Stimulated activated CD4-positive, alpha-beta T cell treated with anti-CD3 and anti-CD28 coated beads, Interleukin-4, amount 100 ng/mL, for 4 hours (primary cell): Measurements from ENCODE around the gene HDAC4.

Experiments used
- DNase-seq, 2 experiments: peaks; one replicate each; pipeline ENCODE4 v3.0.0-alpha.2; 2020

HDAC4 gene

GRCh38 chr2:239193925-239194677, 206.7 kb downstream of the HDAC4 start:
- no peak for DNase-seq

- no peak for DNase-seq
Measured at GRCh38 chr2:239193401-239193811, 207.4 kb downstream of the HDAC4 start.

- no peak for DNase-seq
Measured at GRCh38 chr2:239192975-239193374, 207.8 kb downstream of the HDAC4 start.

GRCh38 chr2:239192456-239192855, 208.4 kb downstream of the HDAC4 start:
- no peak for DNase-seq

GRCh38 chr2:239190921-239191885, 209.6 kb downstream of the HDAC4 start:
- DNase-seq, result no peak

- no peak for DNase-seq
Measured at GRCh38 chr2:239190361-239190760, 210.5 kb downstream of the HDAC4 start.

- no peak for DNase-seq
Measured at GRCh38 chr2:239189711-239190131, 211.1 kb downstream of the HDAC4 start.

GRCh38 chr2:239188536-239188935, 212.3 kb downstream of the HDAC4 start:
- DNase-seq, result no peak

- no peak for DNase-seq
Measured at GRCh38 chr2:239187464-239188253, 213.2 kb downstream of the HDAC4 start.

- DNase-seq, result no peak
Measured at GRCh38 chr2:239186516-239187357, 214.1 kb downstream of the HDAC4 start.

GRCh38 chr2:239184968-239185903, 215.6 kb downstream of the HDAC4 start:
- DNase-seq, result no peak

- DNase-seq, result no peak
Measured at GRCh38 chr2:239184179-239184578, 216.6 kb downstream of the HDAC4 start.

GRCh38 chr2:239182981-239183791, 217.6 kb downstream of the HDAC4 start:
- no peak for DNase-seq

- DNase-seq, result no peak
Measured at GRCh38 chr2:239181903-239182581, 218.8 kb downstream of the HDAC4 start.

GRCh38 chr2:239181074-239181902, 219.5 kb downstream of the HDAC4 start:
- DNase-seq, result no peak

GRCh38 chr2:239180526-239181073, 220.2 kb downstream of the HDAC4 start:
- no peak for DNase-seq

GRCh38 chr2:239179851-239180371, 220.9 kb downstream of the HDAC4 start:
- DNase-seq, result no peak

GRCh38 chr2:239178954-239179353, 221.9 kb downstream of the HDAC4 start:
- DNase-seq, result no peak
